HEK293 (cell line): ENCODE measurements around the gene TMEM121B.

Experiments used
- OVOL3 ChIP-seq: fragments of 450-650 bp; formaldehyde crosslinking; IDR thresholded peaks from 2 replicates; pipeline ENCODE4 v1.5.1; 2016; ENCODE audit warnings: missing biosample characterization, missing genetic modification characterization
- ZFP41 ChIP-seq: fragments of 450-650 bp; formaldehyde crosslinking; IDR thresholded peaks from 2 replicates; pipeline ENCODE4 v1.5.1; 2016; ENCODE audit warnings: missing biosample characterization, missing genetic modification characterization, borderline replicate concordance
- ZIC2 ChIP-seq: fragments of 450-650 bp; formaldehyde crosslinking; IDR thresholded peaks from 2 replicates; pipeline ENCODE4 v1.5.1; 2016; ENCODE audit warnings: missing biosample characterization, missing genetic modification characterization
- ZNF121 ChIP-seq: fragments of 450-650 bp; formaldehyde crosslinking; IDR thresholded peaks from 2 replicates; pipeline ENCODE4 v1.5.1; 2016; ENCODE audit warnings: missing biosample characterization, missing genetic modification characterization
- ZNF266 ChIP-seq: fragments of 450-650 bp; formaldehyde crosslinking; IDR thresholded peaks from 2 replicates; pipeline ENCODE4 v1.5.1; 2016; ENCODE audit warnings: missing biosample characterization, missing genetic modification characterization, low read depth
- ZNF274 ChIP-seq, 2 experiments: fragments of 200-500 bp in 1 of 2; fragments of 450-650 bp in 1 of 2; sonication (Bioruptor generic) in 1 of 2; formaldehyde crosslinking in 1 of 2; IDR thresholded peaks; 2 replicates each; pipeline versions ENCODE4 v1.5.1 to v1.6.1; 2014 to 2016; ENCODE audit warnings: borderline replicate concordance in 1 of 2, inconsistent platforms in 1 of 2, low read length in 1 of 2, missing biosample characterization in 1 of 2, missing genetic modification characterization in 1 of 2
- ZNF350 ChIP-seq: fragments of 450-650 bp; formaldehyde crosslinking; IDR thresholded peaks from 2 replicates; pipeline ENCODE4 v1.5.0; 2017; ENCODE audit warnings: missing biosample characterization, mild to moderate bottlenecking, missing genetic modification characterization
- ZNF530 ChIP-seq: fragments of 450-650 bp; formaldehyde crosslinking; IDR thresholded peaks from 2 replicates; pipeline ENCODE4 v1.5.1; 2016; ENCODE audit warnings: low read depth, missing biosample characterization, missing genetic modification characterization
- ZNF792 ChIP-seq: fragments of 450-650 bp; formaldehyde crosslinking; IDR thresholded peaks from 2 replicates; pipeline ENCODE4 v1.5.1; 2016; ENCODE audit warnings: missing biosample characterization, missing genetic modification characterization
- TF ChIP-seq, protein P1 (sequence below): fragments of 450-650 bp; formaldehyde crosslinking; IDR thresholded peaks from 2 replicates; pipeline ENCODE4 v1.5.1; 2016; ENCODE audit warnings: missing biosample characterization, missing genetic modification characterization
- TF ChIP-seq, protein P2 (sequence below): fragments of 450-650 bp; formaldehyde crosslinking; IDR thresholded peaks from 2 replicates; pipeline ENCODE4 v1.5.1; 2017; ENCODE audit warnings: missing biosample characterization, missing genetic modification characterization

GRCh38 chr22:17109113-17109865, 11.9 kb downstream of the TMEM121B start:
- TF ChIP-seq ZNF792 (tag by site-specific recombination): no peak
- no peak for TF ChIP-seq ZNF274 (IDR thresholded peaks at IDR 0.05; ENCODE audit: low read length)
- TF ChIP-seq ZNF274 (tag by site-specific recombination; IDR thresholded peaks at IDR 0.05; ENCODE audit: borderline replicate concordance): no peak
- TF ChIP-seq OVOL3 (tag by site-specific recombination): no peak
- TF ChIP-seq ZNF121: no peak
- no peak for TF ChIP-seq ZFP41 (tag by site-specific recombination)
- TF ChIP-seq, protein P1, sequence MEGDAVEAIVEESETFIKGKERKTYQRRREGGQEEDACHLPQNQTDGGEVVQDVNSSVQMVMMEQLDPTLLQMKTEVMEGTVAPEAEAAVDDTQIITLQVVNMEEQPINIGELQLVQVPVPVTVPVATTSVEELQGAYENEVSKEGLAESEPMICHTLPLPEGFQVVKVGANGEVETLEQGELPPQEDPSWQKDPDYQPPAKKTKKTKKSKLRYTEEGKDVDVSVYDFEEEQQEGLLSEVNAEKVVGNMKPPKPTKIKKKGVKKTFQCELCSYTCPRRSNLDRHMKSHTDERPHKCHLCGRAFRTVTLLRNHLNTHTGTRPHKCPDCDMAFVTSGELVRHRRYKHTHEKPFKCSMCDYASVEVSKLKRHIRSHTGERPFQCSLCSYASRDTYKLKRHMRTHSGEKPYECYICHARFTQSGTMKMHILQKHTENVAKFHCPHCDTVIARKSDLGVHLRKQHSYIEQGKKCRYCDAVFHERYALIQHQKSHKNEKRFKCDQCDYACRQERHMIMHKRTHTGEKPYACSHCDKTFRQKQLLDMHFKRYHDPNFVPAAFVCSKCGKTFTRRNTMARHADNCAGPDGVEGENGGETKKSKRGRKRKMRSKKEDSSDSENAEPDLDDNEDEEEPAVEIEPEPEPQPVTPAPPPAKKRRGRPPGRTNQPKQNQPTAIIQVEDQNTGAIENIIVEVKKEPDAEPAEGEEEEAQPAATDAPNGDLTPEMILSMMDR (tag by site-specific recombination): no peak
- TF ChIP-seq ZNF530: no peak
- no peak for TF ChIP-seq ZIC2 (tag by site-specific recombination)
- TF ChIP-seq, protein P2, sequence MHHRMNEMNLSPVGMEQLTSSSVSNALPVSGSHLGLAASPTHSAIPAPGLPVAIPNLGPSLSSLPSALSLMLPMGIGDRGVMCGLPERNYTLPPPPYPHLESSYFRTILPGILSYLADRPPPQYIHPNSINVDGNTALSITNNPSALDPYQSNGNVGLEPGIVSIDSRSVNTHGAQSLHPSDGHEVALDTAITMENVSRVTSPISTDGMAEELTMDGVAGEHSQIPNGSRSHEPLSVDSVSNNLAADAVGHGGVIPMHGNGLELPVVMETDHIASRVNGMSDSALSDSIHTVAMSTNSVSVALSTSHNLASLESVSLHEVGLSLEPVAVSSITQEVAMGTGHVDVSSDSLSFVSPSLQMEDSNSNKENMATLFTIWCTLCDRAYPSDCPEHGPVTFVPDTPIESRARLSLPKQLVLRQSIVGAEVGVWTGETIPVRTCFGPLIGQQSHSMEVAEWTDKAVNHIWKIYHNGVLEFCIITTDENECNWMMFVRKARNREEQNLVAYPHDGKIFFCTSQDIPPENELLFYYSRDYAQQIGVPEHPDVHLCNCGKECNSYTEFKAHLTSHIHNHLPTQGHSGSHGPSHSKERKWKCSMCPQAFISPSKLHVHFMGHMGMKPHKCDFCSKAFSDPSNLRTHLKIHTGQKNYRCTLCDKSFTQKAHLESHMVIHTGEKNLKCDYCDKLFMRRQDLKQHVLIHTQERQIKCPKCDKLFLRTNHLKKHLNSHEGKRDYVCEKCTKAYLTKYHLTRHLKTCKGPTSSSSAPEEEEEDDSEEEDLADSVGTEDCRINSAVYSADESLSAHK (tag by site-specific recombination): no peak
- TF ChIP-seq ZNF350 (tag by site-specific recombination): no peak
- no peak for TF ChIP-seq ZNF266 (tag by site-specific recombination)
